ENCODE measurements around the gene PLOD3. TPM values are rescaled to one million over a fixed set of nuclear protein-coding genes. Genes with fewer than 3 reads are reported as not detected.

PLOD3 gene
- total RNA-seq, 1 experiment from 2014 or later = 74.5 TPM

GRCh38 chr7:101241443-101242349 lies 24.3 kb upstream of the PLOD3 start:
- no peak overlapping the region for H2BK15ac ChIP-seq (ENCODE audit: low read depth, low read length)
- no CpG with 5 or more reads among the region's 16 CpGs for WGBS (ENCODE audit: extremely low coverage, insufficient read length, low lambda C conversion rate)
- Mint-ChIP-seq H3K36me3 (ENCODE audit: insufficient read depth in 1 of 3, low read depth in 3 of 3) (peaks cover 7 to 32% (median 9%) of the 10 kb centered on the region in 3 experiments; a peak in 5 of 7 replicates), H3K9me3 (no peaks in the 10 kb centered on the region), H3K4me3 (no peak overlapping the region), H3K4me1 (peaks cover 19 to 34% of the 10 kb centered on the region in 2 experiments), H3K27me3 (ENCODE audit: low read depth) (no peaks in the 10 kb centered on the region; the same call in 1 of the 2 replicates), H3K27ac (no peak overlapping the region)
- no peak overlapping the region for H3K56ac ChIP-seq (ENCODE audit: insufficient read length, low read depth, low read length)
- TF ChIP-seq CTCF (conservative IDR thresholded peaks at IDR 0.05) = no peak
- H3K79me2 ChIP-seq (ENCODE audit: insufficient read depth, low read length) = no peaks in the 10 kb centered on the region
- H3T11ph ChIP-seq (ENCODE audit: low read length) = no peak overlapping the region
- no peaks in the 10 kb centered on the region for H3K27me3 ChIP-seq (ENCODE audit: insufficient read depth, low read length)
- no peak overlapping the region for H2BK12ac ChIP-seq (ENCODE audit: insufficient read length, low read depth, low read length)
- peaks cover 4% of the 10 kb centered on the region for H4K20me1 ChIP-seq (ENCODE audit: control insufficient read depth, insufficient read depth, insufficient read length)
- no peaks in the 10 kb centered on the region for H3K79me1 ChIP-seq (ENCODE audit: insufficient read depth, low read depth, low read length, poor library complexity, severe bottlenecking)
- no peak for DNase-seq
- no peak overlapping the region for H3K23ac ChIP-seq (ENCODE audit: insufficient read length, low read depth, low read length)
- H3K4ac ChIP-seq (ENCODE audit: low read depth, low read length) = no peak overlapping the region
- no peaks in the 10 kb centered on the region for H3K4me1 ChIP-seq (ENCODE audit: insufficient read depth, low read length)
- no peak overlapping the region for H4K91ac ChIP-seq (ENCODE audit: insufficient read length, low read depth, low read length)
- no peak overlapping the region for H3K27ac ChIP-seq (ENCODE audit: insufficient read length, low read depth, low read length)
- no peak overlapping the region for H2AK5ac ChIP-seq (ENCODE audit: insufficient read length, low read length)
- no peak overlapping the region for H4K5ac ChIP-seq (ENCODE audit: insufficient read length, low read depth, low read length)
- H3K23me2 ChIP-seq (ENCODE audit: insufficient read length, low read depth, low read length, poor library complexity, severe bottlenecking) = peaks cover 8% of the 10 kb centered on the region
- H3K14ac ChIP-seq (ENCODE audit: insufficient read depth, low read length) = no peak overlapping the region
- H2AFZ ChIP-seq (ENCODE audit: low read length) = no peak overlapping the region
- no peak overlapping the region for H2BK120ac ChIP-seq (ENCODE audit: low read depth, low read length, poor library complexity, severe bottlenecking)
- H2BK20ac ChIP-seq (ENCODE audit: low read depth, low read length, poor library complexity, severe bottlenecking) = no peak overlapping the region
- no peak overlapping the region for H4K8ac ChIP-seq (replicated peaks; ENCODE audit: insufficient read length, low read depth, low read length)
- no peaks in the 10 kb centered on the region for H3K9me3 ChIP-seq (ENCODE audit: control insufficient read depth, low read depth, low read length)
- H3K9ac ChIP-seq (ENCODE audit: extremely low read depth, insufficient read length, low read length) = no peak overlapping the region
- H3K18ac ChIP-seq (ENCODE audit: insufficient read length, low read depth, low read length) = no peak overlapping the region
- no peak overlapping the region for H2BK5ac ChIP-seq (ENCODE audit: insufficient read length, low read length)
- H3K4me2 ChIP-seq (ENCODE audit: insufficient read depth, insufficient read length, low read length) = no peak overlapping the region

All from H9 (cell line).